ENCODE measurements around the gene ERGIC2.

GRCh38 chr12:29374012-29374411 lies 7.0 kb downstream of the ERGIC2 start:
- TF ChIP-seq EZH2 (IDR thresholded peaks at IDR 0.05) (no peak), POLR2AphosphoS5 (IDR thresholded peaks at IDR 0.05; ENCODE audit: borderline replicate concordance, low read depth, low read length) (no peak)

All from SK-N-MC (cell line).